Neural progenitor cell (in vitro differentiated cells): ENCODE data around the gene LAPTM4A. TPM values are rescaled to one million over a fixed set of nuclear protein-coding genes. Genes with fewer than 3 reads are reported as not detected.

ENCODE experiments used
- DNase-seq: peaks from one replicate; pipeline ENCODE4 v3.0.0-alpha.2; 2016; ENCODE audit warnings: low spot score
- H2AFZ ChIP-seq: fragments of 200-600 bp; sonication (generic); replicated peaks from 2 replicates; pipeline ENCODE4 v1.6.1; 2016; ENCODE audit warnings: antibody characterized with exemption
- H3F3A ChIP-seq: fragments of 200-600 bp; sonication (generic); 2 replicates; pipeline ENCODE4 v1.6.1; 2016; ENCODE audit warnings: antibody characterized with exemption, low read depth
- H3K27ac ChIP-seq: fragments of 200-600 bp; sonication (generic); 2 replicates; pipeline ENCODE4 v1.5.1; 2016; ENCODE audit warnings: mild to moderate bottlenecking
- H3K27me3 ChIP-seq: fragments of 200-600 bp; sonication (generic); 2 replicates; pipeline ENCODE4 v1.6.1; 2016; ENCODE audit warnings: mild to moderate bottlenecking, moderate library complexity
- H3K36me3 ChIP-seq: fragments of 200-600 bp; sonication (generic); 2 replicates; pipeline ENCODE4 v1.5.1; 2016
- H3K4me1 ChIP-seq: fragments of 200-600 bp; sonication (generic); 2 replicates; pipeline ENCODE4 v1.6.1; 2016; ENCODE audit warnings: mixed run types
- H3K4me2 ChIP-seq: fragments of 200-600 bp; sonication (generic); 2 replicates; pipeline ENCODE4 v1.6.1; 2016
- H3K4me3 ChIP-seq: fragments of 200-600 bp; sonication (generic); 2 replicates; pipeline ENCODE4 v1.5.1; 2016
- H3K79me2 ChIP-seq: fragments of 200-600 bp; sonication (generic); 2 replicates; pipeline ENCODE4 v1.6.1; 2016; ENCODE audit warnings: low read depth
- H3K9ac ChIP-seq: fragments of 200-600 bp; sonication (generic); 2 replicates; pipeline ENCODE4 v1.6.1; 2016
- H3K9me3 ChIP-seq: fragments of 200-600 bp; sonication (generic); 2 replicates; pipeline ENCODE4 v1.5.1; 2016; ENCODE audit warnings: low read depth
- H4K20me1 ChIP-seq: fragments of 200-600 bp; sonication (generic); 2 replicates; pipeline ENCODE4 v1.6.1; 2016; ENCODE audit warnings: low read depth
- H3K27ac Mint-ChIP-seq: 3 replicates; pipeline ENCODE4 v1.8.0; 2021; ENCODE audit warnings: mixed read lengths
- H3K27me3 Mint-ChIP-seq: 2 replicates; pipeline ENCODE4 v1.8.0; 2022; ENCODE audit warnings: low read depth, mild to moderate bottlenecking, inconsistent platforms, moderate library complexity, mixed read lengths; ENCODE audit not compliant: insufficient read depth
- H3K36me3 Mint-ChIP-seq: 3 replicates; pipeline ENCODE4 v1.8.0; 2021; ENCODE audit warnings: mixed read lengths
- H3K4me1 Mint-ChIP-seq: 3 replicates; pipeline ENCODE4 v1.8.0; 2021; ENCODE audit warnings: mixed read lengths
- H3K4me3 Mint-ChIP-seq: 3 replicates; pipeline ENCODE4 v1.8.0; 2021; ENCODE audit warnings: mild to moderate bottlenecking, moderate library complexity, mixed read lengths
- H3K9me3 Mint-ChIP-seq: 3 replicates; pipeline ENCODE4 v1.8.0; 2020; ENCODE audit warnings: mixed read lengths
- EZH2 ChIP-seq: fragments of 200-600 bp; sonication (generic); IDR thresholded peaks from 2 replicates; pipeline ENCODE4 v1.6.1; 2017; ENCODE audit warnings: antibody characterized with exemption, mild to moderate bottlenecking, moderate library complexity
- EZH2phosphoT487 ChIP-seq: fragments of 200-600 bp; sonication (generic); IDR thresholded peaks from 2 replicates; pipeline ENCODE4 v1.6.1; 2017; ENCODE audit warnings: antibody characterized with exemption
- total RNA-seq: library from RNA; depleted of rRNA; stranded (reverse); fragments of >200 nt; gene quantifications from 2 replicates; pipeline ENCODE4 v1.2.3, GENCODE V29; 2015; ENCODE audit warnings: low replicate concordance
- TF ChIP-seq, protein P1 (sequence below): fragments of 200-600 bp; sonication (generic); IDR thresholded peaks from 2 replicates; pipeline ENCODE4 v1.5.1; 2017; ENCODE audit warnings: antibody characterized with exemption, mild to moderate bottlenecking

LAPTM4A gene
- total RNA-seq: 170 and 205 TPM in 2 replicates

DNA sequence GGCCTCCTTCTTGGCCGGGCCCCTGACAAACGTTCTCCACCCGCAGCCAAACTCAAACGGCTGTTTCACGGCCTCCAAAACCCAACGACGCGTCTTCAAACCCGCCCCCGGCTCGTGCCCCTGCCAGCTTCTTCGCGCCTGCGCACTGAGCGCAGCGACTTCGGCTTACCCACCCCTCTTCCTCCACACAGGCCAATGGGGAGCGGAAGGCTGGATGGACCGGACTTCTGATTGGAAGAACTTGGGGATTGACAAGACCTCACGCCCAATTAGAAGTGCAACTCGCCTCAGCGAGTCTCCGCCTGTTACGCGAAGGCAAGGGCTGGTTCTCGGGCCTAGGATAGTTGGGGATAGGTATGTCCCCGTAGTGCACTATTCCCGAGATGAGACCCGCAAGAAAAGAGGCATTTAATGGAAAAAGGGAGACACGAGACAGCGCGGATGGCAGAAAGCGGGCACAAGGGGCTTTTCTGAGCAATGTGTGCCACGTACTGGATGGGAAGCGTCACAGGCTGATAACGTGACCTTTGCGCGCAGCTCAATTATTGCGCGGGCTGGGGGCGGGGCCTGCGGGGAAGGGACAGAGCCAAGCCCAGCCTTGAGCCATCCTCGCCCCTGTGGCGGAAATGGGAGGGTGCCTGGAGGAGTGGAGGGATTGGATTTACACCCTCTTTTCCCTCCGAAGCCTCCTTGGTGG lies at the start of gene LAPTM4A:
TSS of gene LAPTM4A (minus strand) at position 97 of the 697 bp plus-strand sequence. CDS start 108 bp downstream, outside the sequence.
- Histone ChIP-seq H3K36me3 (no peaks in the 10 kb centered on the region), H2AFZ (peak within 1 kb of the TSS; percentile 94), H3K4me3 (peak within 1 kb of the TSS; percentile 92), H3K27ac (peak within 1 kb of the TSS; percentile 91), H3K9ac (peak within 1 kb of the TSS; percentile 79), H3K79me2 (peaks cover 46% of the 10 kb centered on the region), H3K9me3 (no peaks in the 10 kb centered on the region), H3K27me3 (no peaks in the 10 kb centered on the region), H4K20me1 (peaks cover 27% of the 10 kb centered on the region), H3K4me2 (peak within 1 kb of the TSS; percentile 94), H3F3A (peaks cover 40% of the 10 kb centered on the region), H3K4me1 (peaks cover 30% of the 10 kb centered on the region)
- peaks cover 23% of the 10 kb centered on the region for H3K4me1 Mint-ChIP-seq
- H3K4me3 Mint-ChIP-seq: no peak within 1 kb of the TSS
- H3K9me3 Mint-ChIP-seq: no peaks in the 10 kb centered on the region
- H3K36me3 Mint-ChIP-seq: peaks cover 8% of the 10 kb centered on the region
- TF ChIP-seq, protein P1, sequence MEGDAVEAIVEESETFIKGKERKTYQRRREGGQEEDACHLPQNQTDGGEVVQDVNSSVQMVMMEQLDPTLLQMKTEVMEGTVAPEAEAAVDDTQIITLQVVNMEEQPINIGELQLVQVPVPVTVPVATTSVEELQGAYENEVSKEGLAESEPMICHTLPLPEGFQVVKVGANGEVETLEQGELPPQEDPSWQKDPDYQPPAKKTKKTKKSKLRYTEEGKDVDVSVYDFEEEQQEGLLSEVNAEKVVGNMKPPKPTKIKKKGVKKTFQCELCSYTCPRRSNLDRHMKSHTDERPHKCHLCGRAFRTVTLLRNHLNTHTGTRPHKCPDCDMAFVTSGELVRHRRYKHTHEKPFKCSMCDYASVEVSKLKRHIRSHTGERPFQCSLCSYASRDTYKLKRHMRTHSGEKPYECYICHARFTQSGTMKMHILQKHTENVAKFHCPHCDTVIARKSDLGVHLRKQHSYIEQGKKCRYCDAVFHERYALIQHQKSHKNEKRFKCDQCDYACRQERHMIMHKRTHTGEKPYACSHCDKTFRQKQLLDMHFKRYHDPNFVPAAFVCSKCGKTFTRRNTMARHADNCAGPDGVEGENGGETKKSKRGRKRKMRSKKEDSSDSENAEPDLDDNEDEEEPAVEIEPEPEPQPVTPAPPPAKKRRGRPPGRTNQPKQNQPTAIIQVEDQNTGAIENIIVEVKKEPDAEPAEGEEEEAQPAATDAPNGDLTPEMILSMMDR: no peak
- no peak for TF ChIP-seq EZH2phosphoT487
- no peak for TF ChIP-seq EZH2
- H3K27me3 Mint-ChIP-seq: no peaks in the 10 kb centered on the region
- DNase-seq: peak; percentile 100
- H3K27ac Mint-ChIP-seq: no peak within 1 kb of the TSS

- Histone ChIP-seq H3K4me1 (no peaks in the 10 kb centered on the region), H3K27me3 (peaks cover 1% of the 10 kb centered on the region), H3K9ac (no peak overlapping the region), H3K9me3 (no peaks in the 10 kb centered on the region), H3K27ac (no peak overlapping the region), H3K79me2 (no peaks in the 10 kb centered on the region), H3K4me2 (no peak overlapping the region), H4K20me1 (no peaks in the 10 kb centered on the region), H3K4me3 (no peak overlapping the region), H2AFZ (no peak overlapping the region), H3F3A (no peaks in the 10 kb centered on the region), H3K36me3 (no peaks in the 10 kb centered on the region)
- TF ChIP-seq, protein P1: no peak
- no peak for TF ChIP-seq EZH2phosphoT487
- TF ChIP-seq EZH2: no peak
- Mint-ChIP-seq H3K9me3 (peaks cover 4% of the 10 kb centered on the region), H3K4me3 (no peak overlapping the region), H3K27ac (no peak overlapping the region), H3K4me1 (peaks cover 6% of the 10 kb centered on the region), H3K36me3 (no peaks in the 10 kb centered on the region), H3K27me3 (peaks cover 12% of the 10 kb centered on the region)
- no peak for DNase-seq
Measured at GRCh38 chr2:20100711-20101110, 49.3 kb upstream of the LAPTM4A start.

DNA sequence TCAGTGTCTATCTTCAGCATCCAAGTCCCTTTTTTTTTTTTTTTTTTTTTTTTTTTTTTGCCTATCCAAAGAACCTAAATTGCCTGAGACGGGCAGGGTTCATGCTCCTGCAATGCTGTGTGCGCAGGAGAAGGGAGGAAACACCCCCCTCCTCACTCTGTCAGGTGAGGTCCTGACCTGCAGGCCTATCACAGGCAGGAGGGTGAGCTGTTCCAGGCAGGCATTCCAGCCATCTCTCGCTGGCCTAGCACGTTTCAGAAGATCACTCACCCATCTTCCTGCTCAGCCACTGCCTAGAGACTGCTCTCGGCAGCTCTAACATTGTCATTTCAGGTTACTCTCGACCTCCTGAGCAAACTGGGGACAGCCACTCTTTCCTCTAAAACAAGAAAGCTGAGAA lies 48.4 kb upstream of the LAPTM4A start:
- H3K27me3 ChIP-seq: no peaks in the 10 kb centered on the region
- no peaks in the 10 kb centered on the region for H3K9me3 ChIP-seq
- Mint-ChIP-seq H3K9me3 (peaks cover 8% of the 10 kb centered on the region), H3K4me3 (no peak overlapping the region), H3K4me1 (peaks cover 6% of the 10 kb centered on the region), H3K27me3 (peaks cover 10% of the 10 kb centered on the region), H3K27ac (no peak overlapping the region), H3K36me3 (no peaks in the 10 kb centered on the region)
- no peaks in the 10 kb centered on the region for H3K4me1 ChIP-seq
- H3K4me3 ChIP-seq: no peak overlapping the region
- no peaks in the 10 kb centered on the region for H4K20me1 ChIP-seq
- no peaks in the 10 kb centered on the region for H3K79me2 ChIP-seq
- no peak overlapping the region for H3K27ac ChIP-seq
- TF ChIP-seq EZH2: no peak
- H3K9ac ChIP-seq: no peak overlapping the region
- no peaks in the 10 kb centered on the region for H3F3A ChIP-seq
- no peak overlapping the region for H3K4me2 ChIP-seq
- no peak overlapping the region for H2AFZ ChIP-seq
- DNase-seq: no peak
- no peaks in the 10 kb centered on the region for H3K36me3 ChIP-seq
